ENCODE data around the gene S100A1.
A peak's percentile ranks its signal among the peaks of the same experiment; 100 is the strongest.

Gene S100A1

GRCh38 chr1:153679337-153680119 lies 51.3 kb downstream of the S100A1 start:
- Mint-ChIP-seq H3K4me1 (peaks cover 35% of the 10 kb centered on the region), H3K4me3 (peak overlapping the region; percentile 83), H3K27ac (no peak overlapping the region), H3K36me3 (ENCODE audit: low read depth) (no peaks in the 10 kb centered on the region), H3K27me3 (ENCODE audit: low read depth, poor library complexity) (peaks cover 64% of the 10 kb centered on the region), H3K9me3 (no peaks in the 10 kb centered on the region)
- peak; percentile 73 for DNase-seq
- TF ChIP-seq CTCF (IDR thresholded peaks at IDR 0.05): peak; percentile 10

- H3K4me3 Mint-ChIP-seq: peak overlapping the region; percentile 83
- H3K9me3 Mint-ChIP-seq: no peaks in the 10 kb centered on the region
- TF ChIP-seq CTCF (IDR thresholded peaks at IDR 0.05): no peak
- peaks cover 39% of the 10 kb centered on the region for H3K4me1 Mint-ChIP-seq
- no peak for DNase-seq
- H3K27ac Mint-ChIP-seq: no peak overlapping the region
- H3K27me3 Mint-ChIP-seq (ENCODE audit: low read depth, poor library complexity): peaks cover 64% of the 10 kb centered on the region
- no peaks in the 10 kb centered on the region for H3K36me3 Mint-ChIP-seq (ENCODE audit: low read depth)
Observed at GRCh38 chr1:153680120-153680403, 51.8 kb downstream of the S100A1 start.

All from nephron progenitor cell (in vitro differentiated cells).